OCI-LY7 (cell line): ENCODE measurements around the gene TINAGL1. TPM values are rescaled to one million over a fixed set of nuclear protein-coding genes. Genes with fewer than 3 reads are reported as not detected.

Source experiments
- BruUV-seq: library from RNA; stranded (reverse); fragments of 400-500 nt; replicated peaks from 2 replicates; lab custom pipeline; 2021; lab: Mats Ljungman, UMichigan
- CTCF ChIA-PET: fragments of 300-600 bp; sonication (Branson Sonifier 250); formaldehyde crosslinking; loops from one replicate; lab custom pipeline; 2022; ENCODE audit warnings: antibody characterized with exemption; ENCODE audit not compliant: unreplicated experiment; lab: Charles Lee
- POLR2A ChIA-PET: fragments of 300-600 bp; sonication (Branson Sonifier 250); formaldehyde crosslinking; loops from one replicate; lab custom pipeline; 2022; ENCODE audit warnings: antibody characterized with exemption; lab: Charles Lee
- DNase-seq: peaks from one replicate; pipeline ENCODE4 v3.0.0-alpha.2; 2015; ENCODE audit warnings: low spot score
- H2AFZ ChIP-seq: fragments of 200-600 bp; sonication (generic), shearing (Covaris generic); 2 replicates; pipeline ENCODE4 v1.6.1; 2014; ENCODE audit warnings: mild to moderate bottlenecking, antibody characterized with exemption, low read length, moderate library complexity
- H3K27ac ChIP-seq: fragments of 200-600 bp; sonication (generic); 2 replicates; pipeline ENCODE4 v1.5.1; 2014; ENCODE audit warnings: mixed run types, low read depth, mild to moderate bottlenecking, moderate library complexity, low read length, inconsistent platforms; ENCODE audit not compliant: poor library complexity, severe bottlenecking
- H3K36me3 ChIP-seq: fragments of 200-600 bp; sonication (generic); 2 replicates; pipeline ENCODE4 v1.6.1; 2014; ENCODE audit warnings: mild to moderate bottlenecking, antibody characterized with exemption, low read length, moderate library complexity, mixed read lengths; ENCODE audit not compliant: insufficient read depth
- H3K4me1 ChIP-seq: fragments of 200-600 bp; sonication (generic); 2 replicates; pipeline ENCODE4 v1.5.1; 2014; ENCODE audit warnings: mild to moderate bottlenecking, low read length; ENCODE audit not compliant: insufficient read depth, poor library complexity, severe bottlenecking
- H3K4me2 ChIP-seq: fragments of 200-600 bp; sonication (generic); 2 replicates; pipeline ENCODE4 v1.6.1; 2014; ENCODE audit warnings: mild to moderate bottlenecking, low read length
- H3K4me3 ChIP-seq: fragments of 200-600 bp; sonication (generic); 2 replicates; pipeline ENCODE4 v1.5.1; 2014; ENCODE audit warnings: mild to moderate bottlenecking, low read depth, low read length; ENCODE audit not compliant: poor library complexity, severe bottlenecking
- H3K79me2 ChIP-seq: fragments of 200-600 bp; sonication (generic); 2 replicates; pipeline ENCODE4 v1.6.1; 2016; ENCODE audit warnings: low read depth, mild to moderate bottlenecking, low read length, moderate library complexity, mixed read lengths; ENCODE audit not compliant: insufficient read depth
- H3K9me2 ChIP-seq: fragments of 200-600 bp; sonication (generic); 2 replicates; pipeline ENCODE4 v1.6.1; 2016; ENCODE audit warnings: mild to moderate bottlenecking, low read length, mixed read lengths; ENCODE audit not compliant: insufficient read depth
- H3K9me3 ChIP-seq: fragments of 200-600 bp; sonication (generic); 2 replicates; pipeline ENCODE4 v1.6.1; 2014; ENCODE audit warnings: mild to moderate bottlenecking, mixed run types, low read length, mixed read lengths
- H4K20me1 ChIP-seq: fragments of 200-600 bp; sonication (generic); 2 replicates; pipeline ENCODE4 v1.6.1; 2014; ENCODE audit warnings: mild to moderate bottlenecking, antibody characterized with exemption, low read length, moderate library complexity, mixed read lengths; ENCODE audit not compliant: insufficient read depth
- EZH2phosphoT487 ChIP-seq: fragments of 200-600 bp; sonication (generic); IDR thresholded peaks from 2 replicates; pipeline ENCODE4 v1.6.1; 2018; ENCODE audit warnings: low read depth, borderline replicate concordance, mild to moderate bottlenecking, mixed run types, antibody characterized with exemption, low read length, moderate library complexity, mixed read lengths
- intact Hi-C: fragments of 100-400 bp; cut with micrococcal nuclease; formaldehyde crosslinking; loops from one replicate; pipeline ENCODE4 v1.10.0; 2022; ENCODE audit not compliant: unreplicated experiment
- total RNA-seq, 2 experiments: library from RNA; depleted of rRNA in 1 of 2; stranded (reverse); fragments of >200 nt in 1 of 2; shearing (Covaris generic) in 1 of 2; gene quantifications; 2 replicates each; pipeline ENCODE4 v1.2.3, GENCODE V29; 2014 to 2022
- TF ChIP-seq, protein P1 (sequence below): fragments of 200-600 bp; sonication (generic); conservative IDR thresholded peaks from 2 replicates; pipeline ENCODE4 v1.5.1; 2014; ENCODE audit warnings: mild to moderate bottlenecking, antibody characterized with exemption, low read length, moderate library complexity, mixed read lengths

Gene TINAGL1
- total RNA-seq, 2 experiments from 2014 or later: 0.17 TPM; not detected in 1

DNA sequence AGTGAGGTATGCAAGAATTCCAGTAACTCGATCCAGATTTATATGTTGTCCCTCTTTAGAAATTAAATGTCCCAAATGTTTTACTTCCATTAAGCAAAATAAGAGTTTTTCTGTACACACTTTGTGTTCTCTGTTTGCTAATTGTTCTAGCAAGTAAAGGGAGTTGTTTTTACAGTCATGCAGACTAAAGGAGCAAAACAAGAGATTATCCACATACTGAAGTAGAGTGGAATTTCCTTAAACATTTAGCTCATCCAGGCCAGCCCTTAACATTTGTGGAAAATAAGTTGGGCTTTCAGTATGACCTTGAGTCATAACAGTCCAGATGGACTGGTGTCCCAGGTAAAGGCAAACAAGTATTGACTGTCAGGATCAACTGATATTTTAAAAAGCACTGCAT is 44.1 kb upstream of the TINAGL1 start:
- CTCF ChIA-PET: no interaction called here
- POLR2A ChIA-PET: interaction anchor here (0.6 to 1.6 kb wide), 2 partner anchors 17 to 269 kb away, joined by 4 to 6 read pairs; no protein-coding TSS in a partner anchor
- no TSS peak for BruUV-seq
- DNase-seq: no peak
- intact Hi-C loops: no loop called here
- Histone ChIP-seq H3K27ac (no peak overlapping the region), H3K4me3 (no peak overlapping the region), H3K36me3 (no peaks in the 10 kb centered on the region), H3K4me2 (no peak overlapping the region), H2AFZ (no peak overlapping the region), H3K79me2 (no peaks in the 10 kb centered on the region), H3K9me3 (no peaks in the 10 kb centered on the region), H4K20me1 (no peaks in the 10 kb centered on the region), H3K4me1 (no peaks in the 10 kb centered on the region), H3K9me2 (no peaks in the 10 kb centered on the region)
- TF ChIP-seq EZH2phosphoT487: no peak

DNA sequence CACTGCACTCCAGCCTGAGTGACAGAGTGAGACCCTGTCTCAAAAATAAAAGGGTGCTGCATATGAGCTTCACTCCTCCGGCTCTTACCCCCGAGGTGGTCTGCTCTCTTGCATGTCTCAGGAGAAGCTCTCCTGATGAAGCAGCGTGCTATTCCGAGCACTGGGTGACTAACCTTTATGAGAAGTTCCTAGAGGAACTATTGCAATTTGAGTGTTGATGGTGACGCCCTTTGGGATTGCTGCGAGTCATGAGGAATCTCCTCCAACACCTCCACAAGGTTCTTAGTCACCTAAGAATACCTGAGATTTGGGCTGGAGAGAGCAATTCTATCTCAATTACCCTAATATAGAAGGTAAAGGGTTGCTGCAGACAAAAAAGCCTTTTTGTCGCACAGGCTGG is 40.8 kb upstream of the TINAGL1 start:
- DNase-seq: no peak
- no peak overlapping the region for H3K4me3 ChIP-seq
- no peak overlapping the region for H2AFZ ChIP-seq
- TF ChIP-seq EZH2phosphoT487: no peak
- TF ChIP-seq, protein P1, sequence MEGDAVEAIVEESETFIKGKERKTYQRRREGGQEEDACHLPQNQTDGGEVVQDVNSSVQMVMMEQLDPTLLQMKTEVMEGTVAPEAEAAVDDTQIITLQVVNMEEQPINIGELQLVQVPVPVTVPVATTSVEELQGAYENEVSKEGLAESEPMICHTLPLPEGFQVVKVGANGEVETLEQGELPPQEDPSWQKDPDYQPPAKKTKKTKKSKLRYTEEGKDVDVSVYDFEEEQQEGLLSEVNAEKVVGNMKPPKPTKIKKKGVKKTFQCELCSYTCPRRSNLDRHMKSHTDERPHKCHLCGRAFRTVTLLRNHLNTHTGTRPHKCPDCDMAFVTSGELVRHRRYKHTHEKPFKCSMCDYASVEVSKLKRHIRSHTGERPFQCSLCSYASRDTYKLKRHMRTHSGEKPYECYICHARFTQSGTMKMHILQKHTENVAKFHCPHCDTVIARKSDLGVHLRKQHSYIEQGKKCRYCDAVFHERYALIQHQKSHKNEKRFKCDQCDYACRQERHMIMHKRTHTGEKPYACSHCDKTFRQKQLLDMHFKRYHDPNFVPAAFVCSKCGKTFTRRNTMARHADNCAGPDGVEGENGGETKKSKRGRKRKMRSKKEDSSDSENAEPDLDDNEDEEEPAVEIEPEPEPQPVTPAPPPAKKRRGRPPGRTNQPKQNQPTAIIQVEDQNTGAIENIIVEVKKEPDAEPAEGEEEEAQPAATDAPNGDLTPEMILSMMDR: no peak
- no peaks in the 10 kb centered on the region for H3K9me3 ChIP-seq
- no peaks in the 10 kb centered on the region for H3K36me3 ChIP-seq
- BruUV-seq: no TSS peak
- H4K20me1 ChIP-seq: no peaks in the 10 kb centered on the region
- H3K4me1 ChIP-seq: no peaks in the 10 kb centered on the region
- H3K27ac ChIP-seq: no peak overlapping the region
- H3K79me2 ChIP-seq: no peaks in the 10 kb centered on the region
- CTCF ChIA-PET: no interaction called here
- no peak overlapping the region for H3K4me2 ChIP-seq
- no peaks in the 10 kb centered on the region for H3K9me2 ChIP-seq
- POLR2A ChIA-PET: no interaction called here
- intact Hi-C loops: no loop called here

DNA sequence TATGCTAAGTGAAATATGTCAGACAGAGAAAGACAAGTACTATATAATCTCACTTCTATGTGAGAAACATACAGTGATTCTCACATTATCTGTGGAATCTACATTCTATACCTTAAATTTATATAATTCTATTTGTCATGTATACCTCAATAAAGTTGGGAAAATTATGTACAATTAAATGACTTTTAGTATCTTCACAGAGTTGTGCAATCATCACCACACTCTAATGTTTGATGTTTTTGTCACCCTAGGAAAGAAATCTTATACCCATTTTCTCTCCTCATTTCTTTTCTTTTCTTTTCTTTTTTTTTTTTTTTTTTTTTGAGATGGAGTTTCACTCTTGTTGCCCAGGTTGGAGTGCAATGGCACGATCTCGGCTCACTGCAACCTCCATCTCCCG is 37.0 kb upstream of the TINAGL1 start:
- Histone ChIP-seq H3K79me2 (no peaks in the 10 kb centered on the region), H4K20me1 (no peaks in the 10 kb centered on the region), H3K4me3 (no peak overlapping the region), H2AFZ (no peak overlapping the region), H3K36me3 (no peaks in the 10 kb centered on the region), H3K27ac (no peak overlapping the region), H3K9me3 (no peaks in the 10 kb centered on the region), H3K4me2 (no peak overlapping the region), H3K4me1 (no peaks in the 10 kb centered on the region), H3K9me2 (no peaks in the 10 kb centered on the region)
- CTCF ChIA-PET: no interaction called here
- no peak for DNase-seq
- BruUV-seq: no TSS peak
- POLR2A ChIA-PET: no interaction called here
- TF ChIP-seq EZH2phosphoT487: no peak
- intact Hi-C loops: no loop called here

DNA sequence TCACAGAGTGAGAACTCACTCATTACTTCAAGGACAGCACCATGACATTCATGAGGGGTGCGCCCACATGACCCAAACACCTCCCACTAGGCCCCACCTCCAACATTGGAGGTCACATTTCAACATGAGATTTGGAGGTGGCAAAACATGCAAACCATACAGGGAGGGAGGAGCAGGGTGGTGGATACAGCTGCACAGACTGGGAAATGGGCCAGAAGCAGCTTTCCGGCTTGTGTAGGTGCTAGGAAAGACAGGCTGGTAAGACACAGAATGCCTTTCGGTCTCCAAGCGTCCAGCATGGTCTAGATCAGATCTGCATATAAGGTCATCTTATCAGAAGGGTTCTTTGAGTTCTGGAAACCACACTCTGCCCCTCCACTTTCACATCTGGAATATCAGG is 35.1 kb upstream of the TINAGL1 start:
- BruUV-seq: no TSS peak
- TF ChIP-seq, protein P1: no peak
- TF ChIP-seq EZH2phosphoT487: no peak
- Histone ChIP-seq H3K4me1 (no peaks in the 10 kb centered on the region), H4K20me1 (no peaks in the 10 kb centered on the region), H3K9me3 (no peaks in the 10 kb centered on the region), H3K79me2 (no peaks in the 10 kb centered on the region), H3K4me2 (no peak overlapping the region), H3K36me3 (no peaks in the 10 kb centered on the region), H3K4me3 (no peak overlapping the region), H2AFZ (no peak overlapping the region), H3K9me2 (no peaks in the 10 kb centered on the region), H3K27ac (no peak overlapping the region)
- intact Hi-C loops: no loop called here
- POLR2A ChIA-PET: no interaction called here
- CTCF ChIA-PET: no interaction called here
- no peak for DNase-seq
